ENCODE data around the gene KISS1.

DNA sequence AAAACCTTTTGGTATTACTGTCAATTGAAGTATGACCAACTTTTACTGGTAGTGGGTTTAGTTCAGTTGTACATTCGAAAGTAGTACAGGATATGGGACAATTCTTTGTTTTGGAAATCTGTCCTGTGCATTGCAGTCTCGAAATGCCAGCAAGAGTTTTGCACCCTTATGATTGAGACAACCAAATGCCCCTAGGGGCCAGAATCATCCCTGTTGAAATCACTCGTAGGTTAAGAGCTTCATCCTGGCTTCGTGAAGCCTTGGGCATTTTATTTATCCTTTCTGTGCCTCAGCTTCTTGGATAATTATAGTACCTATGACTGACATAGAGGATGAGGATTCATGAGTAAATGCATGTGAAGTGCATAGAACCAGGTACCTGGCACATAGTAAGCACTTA lies 19.9 kb upstream of the KISS1 start:
- TF ChIP-seq RAD21 (IDR thresholded peaks at IDR 0.05; ENCODE audit: low read depth) (no peak), EGR1 (IDR thresholded peaks at IDR 0.05) (no peak), CEBPB (IDR thresholded peaks at IDR 0.05) (no peak), TCF12 (IDR thresholded peaks at IDR 0.05; ENCODE audit: low read depth) (no peak), EP300 (IDR thresholded peaks at IDR 0.05; ENCODE audit: borderline replicate concordance) (no peak), NFIC (IDR thresholded peaks at IDR 0.05) (no peak), YY1 (IDR thresholded peaks at IDR 0.05; ENCODE audit: low read depth) (no peak), CREB1 (IDR thresholded peaks at IDR 0.05; ENCODE audit: low read depth) (no peak)
- TF ChIP-seq, protein P1, sequence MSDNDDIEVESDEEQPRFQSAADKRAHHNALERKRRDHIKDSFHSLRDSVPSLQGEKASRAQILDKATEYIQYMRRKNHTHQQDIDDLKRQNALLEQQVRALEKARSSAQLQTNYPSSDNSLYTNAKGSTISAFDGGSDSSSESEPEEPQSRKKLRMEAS (IDR thresholded peaks at IDR 0.05), result no peak
- TF ChIP-seq, protein P2, sequence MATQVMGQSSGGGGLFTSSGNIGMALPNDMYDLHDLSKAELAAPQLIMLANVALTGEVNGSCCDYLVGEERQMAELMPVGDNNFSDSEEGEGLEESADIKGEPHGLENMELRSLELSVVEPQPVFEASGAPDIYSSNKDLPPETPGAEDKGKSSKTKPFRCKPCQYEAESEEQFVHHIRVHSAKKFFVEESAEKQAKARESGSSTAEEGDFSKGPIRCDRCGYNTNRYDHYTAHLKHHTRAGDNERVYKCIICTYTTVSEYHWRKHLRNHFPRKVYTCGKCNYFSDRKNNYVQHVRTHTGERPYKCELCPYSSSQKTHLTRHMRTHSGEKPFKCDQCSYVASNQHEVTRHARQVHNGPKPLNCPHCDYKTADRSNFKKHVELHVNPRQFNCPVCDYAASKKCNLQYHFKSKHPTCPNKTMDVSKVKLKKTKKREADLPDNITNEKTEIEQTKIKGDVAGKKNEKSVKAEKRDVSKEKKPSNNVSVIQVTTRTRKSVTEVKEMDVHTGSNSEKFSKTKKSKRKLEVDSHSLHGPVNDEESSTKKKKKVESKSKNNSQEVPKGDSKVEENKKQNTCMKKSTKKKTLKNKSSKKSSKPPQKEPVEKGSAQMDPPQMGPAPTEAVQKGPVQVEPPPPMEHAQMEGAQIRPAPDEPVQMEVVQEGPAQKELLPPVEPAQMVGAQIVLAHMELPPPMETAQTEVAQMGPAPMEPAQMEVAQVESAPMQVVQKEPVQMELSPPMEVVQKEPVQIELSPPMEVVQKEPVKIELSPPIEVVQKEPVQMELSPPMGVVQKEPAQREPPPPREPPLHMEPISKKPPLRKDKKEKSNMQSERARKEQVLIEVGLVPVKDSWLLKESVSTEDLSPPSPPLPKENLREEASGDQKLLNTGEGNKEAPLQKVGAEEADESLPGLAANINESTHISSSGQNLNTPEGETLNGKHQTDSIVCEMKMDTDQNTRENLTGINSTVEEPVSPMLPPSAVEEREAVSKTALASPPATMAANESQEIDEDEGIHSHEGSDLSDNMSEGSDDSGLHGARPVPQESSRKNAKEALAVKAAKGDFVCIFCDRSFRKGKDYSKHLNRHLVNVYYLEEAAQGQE (IDR thresholded peaks at IDR 0.05; ENCODE audit: low read depth), result no peak
- TF ChIP-seq, protein P3, sequence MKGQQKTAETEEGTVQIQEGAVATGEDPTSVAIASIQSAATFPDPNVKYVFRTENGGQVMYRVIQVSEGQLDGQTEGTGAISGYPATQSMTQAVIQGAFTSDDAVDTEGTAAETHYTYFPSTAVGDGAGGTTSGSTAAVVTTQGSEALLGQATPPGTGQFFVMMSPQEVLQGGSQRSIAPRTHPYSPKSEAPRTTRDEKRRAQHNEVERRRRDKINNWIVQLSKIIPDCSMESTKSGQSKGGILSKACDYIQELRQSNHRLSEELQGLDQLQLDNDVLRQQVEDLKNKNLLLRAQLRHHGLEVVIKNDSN (IDR thresholded peaks at IDR 0.05), result no peak
